Hepatocyte (in vitro differentiated cells): Measurements from ENCODE around the gene HOXD13.

Experiments
- EZH2 ChIP-seq: fragments of 200-600 bp; sonication (generic); IDR thresholded peaks from 2 replicates; pipeline ENCODE4 v1.6.1; 2016; ENCODE audit warnings: antibody characterized with exemption, mild to moderate bottlenecking, borderline replicate concordance
- TF ChIP-seq, protein P1 (sequence below): fragments of 200-600 bp; sonication (generic); IDR thresholded peaks from 2 replicates; pipeline ENCODE4 v1.5.1; 2016; ENCODE audit warnings: antibody characterized with exemption, mild to moderate bottlenecking; ENCODE audit not compliant: poor library complexity

DNA sequence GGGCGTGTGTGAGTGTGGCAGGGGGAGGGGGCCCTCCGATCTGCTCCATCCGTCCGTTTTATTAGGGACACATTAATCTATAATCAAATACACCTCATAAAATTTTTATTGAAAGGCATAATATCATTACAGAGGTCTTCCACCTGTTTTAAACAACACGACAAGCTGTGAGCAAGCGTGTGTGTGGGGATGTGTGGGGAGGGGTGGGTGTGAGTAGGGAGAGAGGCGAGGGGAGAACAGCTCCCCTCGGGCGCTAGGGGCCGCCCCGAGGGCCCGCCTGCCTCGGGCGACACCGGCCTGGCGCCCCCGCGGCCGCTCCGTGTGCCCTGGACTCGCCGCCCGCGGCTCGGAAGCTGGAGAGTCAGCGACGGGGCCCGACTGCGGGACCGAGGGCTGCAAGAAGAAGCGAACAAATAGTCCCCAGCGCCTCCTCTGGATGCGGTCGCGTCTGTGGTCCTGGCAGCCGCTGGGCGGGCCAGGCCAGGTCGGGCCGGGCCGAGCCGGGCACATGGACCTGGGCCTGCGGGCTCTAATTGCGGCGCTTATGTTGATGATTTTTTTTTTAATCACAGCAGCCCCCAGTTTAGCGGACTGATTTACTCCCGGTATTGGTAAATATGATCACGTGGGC, 29.6 kb downstream of the HOXD13 start:
- TF ChIP-seq EZH2, result peak; percentile 92
- TF ChIP-seq, protein P1, sequence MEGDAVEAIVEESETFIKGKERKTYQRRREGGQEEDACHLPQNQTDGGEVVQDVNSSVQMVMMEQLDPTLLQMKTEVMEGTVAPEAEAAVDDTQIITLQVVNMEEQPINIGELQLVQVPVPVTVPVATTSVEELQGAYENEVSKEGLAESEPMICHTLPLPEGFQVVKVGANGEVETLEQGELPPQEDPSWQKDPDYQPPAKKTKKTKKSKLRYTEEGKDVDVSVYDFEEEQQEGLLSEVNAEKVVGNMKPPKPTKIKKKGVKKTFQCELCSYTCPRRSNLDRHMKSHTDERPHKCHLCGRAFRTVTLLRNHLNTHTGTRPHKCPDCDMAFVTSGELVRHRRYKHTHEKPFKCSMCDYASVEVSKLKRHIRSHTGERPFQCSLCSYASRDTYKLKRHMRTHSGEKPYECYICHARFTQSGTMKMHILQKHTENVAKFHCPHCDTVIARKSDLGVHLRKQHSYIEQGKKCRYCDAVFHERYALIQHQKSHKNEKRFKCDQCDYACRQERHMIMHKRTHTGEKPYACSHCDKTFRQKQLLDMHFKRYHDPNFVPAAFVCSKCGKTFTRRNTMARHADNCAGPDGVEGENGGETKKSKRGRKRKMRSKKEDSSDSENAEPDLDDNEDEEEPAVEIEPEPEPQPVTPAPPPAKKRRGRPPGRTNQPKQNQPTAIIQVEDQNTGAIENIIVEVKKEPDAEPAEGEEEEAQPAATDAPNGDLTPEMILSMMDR, result no peak
